ENCODE data around the gene LRRC74A.

Gene LRRC74A

GRCh38 chr14:76810525-76810924 lies 15.7 kb upstream of the LRRC74A start:
- DNase-seq (ENCODE audit: low read depth), result no peak

GRCh38 chr14:76810953-76811400 lies 15.2 kb upstream of the LRRC74A start:
- peak; percentile 48 for DNase-seq (ENCODE audit: low read depth)

- DNase-seq (ENCODE audit: low read depth), result peak; percentile 29
These were observed 14.6 kb upstream of the LRRC74A start for GRCh38 chr14:76811561-76811960.

DNA sequence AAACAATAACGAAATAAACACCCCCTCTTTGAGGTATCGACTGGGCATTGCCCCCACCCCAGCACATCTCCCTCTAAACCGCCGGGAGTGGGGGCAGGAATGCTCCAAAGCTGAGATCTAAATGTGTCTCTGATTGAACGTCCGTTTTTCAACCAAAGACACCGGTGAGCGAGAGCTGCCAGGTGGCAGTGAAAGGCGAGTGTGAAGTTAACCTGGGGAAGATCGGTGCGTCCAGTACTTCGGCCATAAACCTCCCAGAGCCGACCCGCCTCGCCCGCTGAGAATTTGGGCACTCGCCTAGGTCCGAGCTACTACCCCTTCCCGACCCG lies 14.2 kb upstream of the LRRC74A start:
- no peak for DNase-seq (ENCODE audit: low read depth)

GRCh38 chr14:76812422-76813383 lies 13.5 kb upstream of the LRRC74A start, which contains the start of gene ANGEL1:
Gene ANGEL1 (minus strand): TSS chr14:76812882. CDS start chr14:76812827, 55 bp downstream.
- peak; percentile 95 for DNase-seq (ENCODE audit: low read depth)

GRCh38 chr14:76814726-76815645 lies 11.2 kb upstream of the LRRC74A start:
- no peak for DNase-seq (ENCODE audit: low read depth)

- no peak for DNase-seq (ENCODE audit: low read depth)
These were observed 5.5 kb upstream of the LRRC74A start for GRCh38 chr14:76820700-76821099.

DNA sequence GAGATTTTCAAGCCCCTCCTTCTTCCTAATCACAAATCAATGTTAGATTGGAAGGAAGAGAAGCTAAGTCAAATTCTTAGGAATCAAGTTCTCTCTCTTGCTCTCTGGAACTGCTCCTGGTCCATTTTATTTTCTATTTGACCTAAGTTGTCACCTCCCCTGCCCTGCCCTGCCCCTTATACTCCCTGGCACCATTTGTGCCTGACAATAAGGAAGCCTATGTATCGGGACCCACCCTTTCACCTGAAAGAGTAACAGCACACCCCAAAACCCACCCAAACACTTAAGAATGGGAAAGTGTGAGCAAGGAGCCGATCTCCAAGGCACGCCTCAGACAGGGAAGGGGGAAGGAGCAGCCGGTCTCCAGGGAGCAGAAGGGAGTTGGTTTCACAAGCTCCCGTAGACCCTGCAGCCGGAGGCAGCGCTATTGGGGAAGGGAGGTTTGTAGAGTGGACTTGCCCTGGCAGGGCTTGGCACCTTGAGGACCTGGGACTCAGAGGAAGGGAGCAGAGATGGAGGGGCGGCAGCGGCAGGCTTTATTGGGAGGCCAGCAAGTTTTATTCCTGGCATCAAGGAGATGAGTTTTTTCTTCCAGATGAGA lies 1.6 kb downstream of the LRRC74A start:
- no peak for DNase-seq (ENCODE audit: low read depth)

- DNase-seq (ENCODE audit: low read depth), result no peak
These were observed 2.3 kb downstream of the LRRC74A start for GRCh38 chr14:76828339-76829012.

- DNase-seq (ENCODE audit: low read depth), result no peak
These were observed 2.8 kb downstream of the LRRC74A start for GRCh38 chr14:76829013-76829365.

GRCh38 chr14:76829650-76830421 lies 3.6 kb downstream of the LRRC74A start:
- peak; percentile 37 for DNase-seq (ENCODE audit: low read depth)

DNA sequence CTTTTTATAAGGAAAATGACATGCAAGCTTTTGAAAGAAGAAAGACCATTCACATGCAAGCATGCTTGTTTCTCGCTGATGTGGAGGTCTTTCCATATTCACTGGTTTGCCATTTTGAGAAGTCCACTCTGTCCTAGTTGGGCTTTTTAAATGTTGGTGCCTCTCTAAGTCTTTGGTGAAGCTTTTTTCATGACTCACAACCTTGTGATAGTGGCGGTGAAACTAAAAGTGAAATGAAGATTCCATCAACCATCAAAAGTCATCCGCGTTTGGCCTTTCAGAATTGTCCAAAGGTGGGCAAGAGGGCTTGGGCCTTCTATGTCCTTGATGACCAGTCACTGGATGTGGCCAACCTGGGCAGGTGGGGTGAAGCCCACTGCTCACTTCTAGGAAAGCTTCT lies 4.3 kb downstream of the LRRC74A start:
- DNase-seq (ENCODE audit: low read depth), result no peak

DNA sequence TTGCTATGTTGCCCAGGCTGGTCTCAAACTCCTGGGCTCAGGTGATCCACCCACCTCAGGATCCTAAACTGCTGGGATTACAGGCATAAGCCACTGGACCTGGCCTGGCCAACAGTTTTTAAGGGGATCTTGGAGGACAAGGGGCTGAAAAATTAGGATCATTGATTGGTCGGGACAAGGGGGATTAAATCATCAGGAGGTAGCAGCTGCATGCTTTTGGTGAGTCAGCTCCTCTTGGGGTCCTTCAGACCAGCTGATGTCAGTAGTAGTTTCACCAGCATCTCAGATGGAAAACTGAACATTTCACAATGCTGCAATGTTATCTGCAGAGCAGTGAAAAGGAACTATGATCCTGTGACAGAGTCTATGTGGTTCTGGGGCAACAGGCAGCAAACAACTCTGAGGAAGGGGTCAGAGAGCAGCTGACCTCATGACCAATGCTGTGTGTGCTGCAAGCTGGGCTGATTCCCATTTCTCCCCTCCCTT lies 6.3 kb downstream of the LRRC74A start:
- DNase-seq (ENCODE audit: low read depth), result no peak

DNA sequence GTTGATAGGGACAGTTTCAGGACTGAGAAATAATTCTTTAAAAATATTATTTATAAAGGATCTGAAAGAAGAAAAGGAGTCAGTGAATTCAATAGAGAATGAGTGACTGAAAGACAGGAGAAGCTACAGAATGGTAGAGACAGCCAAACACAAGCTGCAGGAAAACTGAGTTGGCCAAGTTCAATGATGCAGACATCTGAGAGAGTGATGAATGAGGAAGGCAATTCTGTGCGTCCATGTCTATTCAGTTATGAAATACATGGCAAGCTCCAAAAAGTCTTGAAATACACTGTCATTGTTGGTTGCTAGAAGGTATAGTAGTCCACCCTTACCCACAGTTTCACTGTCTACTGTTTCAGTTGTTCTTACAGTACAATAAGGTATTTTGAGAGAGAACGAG lies 6.8 kb downstream of the LRRC74A start:
- no peak for DNase-seq (ENCODE audit: low read depth)

DNA sequence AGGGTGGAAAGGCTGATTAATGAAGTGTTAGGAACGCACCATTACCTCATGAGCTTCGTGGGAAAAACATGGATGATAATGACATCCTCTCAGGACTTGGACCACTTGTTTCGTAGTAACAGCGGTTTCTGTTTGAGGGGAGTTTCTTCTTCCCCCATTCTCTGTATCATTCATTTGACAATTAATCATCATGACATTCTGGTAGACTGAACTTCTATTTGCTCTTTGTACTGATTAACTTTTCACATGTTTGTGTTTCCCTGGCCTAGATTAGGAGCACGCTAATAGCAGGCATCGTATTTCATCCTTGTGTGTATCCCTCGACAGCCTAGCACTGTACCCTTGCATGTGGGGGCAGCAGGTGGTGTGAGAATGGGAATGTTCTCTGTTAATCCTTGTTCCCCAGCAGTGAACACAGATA lies 8.0 kb downstream of the LRRC74A start:
- no peak for DNase-seq (ENCODE audit: low read depth)

DNA sequence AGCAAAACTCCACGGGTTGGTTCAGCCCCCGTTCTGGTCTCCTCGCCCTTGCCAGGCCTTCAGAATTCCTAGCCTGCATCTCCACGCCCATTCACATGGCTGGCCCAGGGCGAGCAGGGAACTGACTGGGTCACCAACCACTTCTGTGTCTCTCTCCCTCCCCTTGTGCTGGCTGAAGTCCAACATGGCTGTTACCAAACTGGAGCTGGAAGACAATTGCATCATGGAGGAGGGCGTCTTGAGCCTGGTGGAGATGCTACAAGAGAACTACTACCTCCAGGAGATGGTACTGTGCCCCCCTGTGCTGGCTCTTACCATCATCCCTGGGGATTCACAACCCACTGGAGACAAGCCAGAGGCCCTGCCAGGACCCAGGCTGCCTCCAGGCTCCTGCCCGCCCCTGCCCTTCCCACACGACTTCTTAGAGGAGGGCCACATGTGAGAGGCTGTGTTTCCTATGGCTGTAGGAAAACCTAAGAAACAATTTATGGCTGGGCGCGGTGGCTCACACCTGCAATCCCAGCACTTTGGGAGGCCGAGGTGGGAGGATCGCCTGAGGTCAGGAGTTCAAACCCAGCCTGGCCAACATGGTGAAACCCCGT lies 9.9 kb downstream of the LRRC74A start:
- peak; percentile 23 for DNase-seq (ENCODE audit: low read depth)

- no peak for DNase-seq (ENCODE audit: low read depth)
These were observed 11.3 kb downstream of the LRRC74A start for GRCh38 chr14:76837524-76837923.

- DNase-seq (ENCODE audit: low read depth), result no peak
These were observed 16.2 kb downstream of the LRRC74A start for GRCh38 chr14:76842414-76842813.

- DNase-seq (ENCODE audit: low read depth), result no peak
These were observed 18.0 kb downstream of the LRRC74A start for GRCh38 chr14:76844223-76844622.

DNA sequence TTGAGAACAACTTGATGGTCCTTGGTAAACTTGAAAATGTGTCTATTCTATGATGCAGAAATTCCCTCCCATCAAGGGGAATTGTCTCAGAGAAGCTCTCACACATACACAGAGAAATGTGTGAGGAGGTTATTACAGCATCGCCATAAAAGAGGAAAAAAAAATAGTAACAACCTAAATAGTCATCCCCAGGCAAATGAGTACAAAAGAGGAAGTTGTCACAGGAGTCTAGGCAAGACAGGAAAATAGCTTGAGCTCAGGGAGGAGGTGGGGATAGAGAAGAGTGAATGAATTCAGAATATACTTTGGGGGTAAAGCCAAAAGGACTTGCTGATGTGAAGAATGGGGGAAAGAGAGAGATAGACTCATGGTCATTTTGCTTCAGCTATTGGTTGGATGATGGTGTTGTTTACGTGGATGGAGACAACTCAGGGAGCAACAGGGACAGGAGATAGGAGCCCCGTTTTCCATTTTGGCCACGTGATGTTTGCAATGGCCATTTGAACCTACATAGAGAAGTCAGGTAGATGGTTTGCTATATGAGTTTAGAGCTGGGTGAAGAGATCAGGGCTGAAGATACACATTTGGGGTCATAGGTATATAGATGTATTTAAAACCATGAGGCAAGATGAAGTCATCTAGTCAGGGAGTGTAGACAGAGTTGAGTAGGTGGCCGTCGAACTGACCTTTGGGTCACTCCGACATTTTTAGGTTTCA lies 20.3 kb downstream of the LRRC74A start:
- no peak for DNase-seq (ENCODE audit: low read depth)
